HEK293 (cell line): ENCODE results near the gene SLC18A2.

Experiments used
- ATF2 ChIP-seq: fragments of 450-650 bp; formaldehyde crosslinking; IDR thresholded peaks from 2 replicates; pipeline ENCODE4 v1.5.1; 2016; ENCODE audit warnings: missing biosample characterization, missing genetic modification characterization, low read depth
- CTCF ChIP-seq: fragments of 450-650 bp; formaldehyde crosslinking; IDR thresholded peaks from 2 replicates; pipeline ENCODE4 v1.5.1; 2016; ENCODE audit warnings: missing biosample characterization, missing genetic modification characterization
- HOXD13 ChIP-seq: sonication (generic); formaldehyde crosslinking; IDR thresholded peaks from 2 replicates; pipeline ENCODE4 v1.8.0; 2022; ENCODE audit warnings: missing genetic modification reagents, borderline replicate concordance
- SP2 ChIP-seq: fragments of 450-650 bp; formaldehyde crosslinking; IDR thresholded peaks from 2 replicates; pipeline ENCODE4 v1.5.1; 2016; ENCODE audit warnings: missing biosample characterization, missing genetic modification characterization
- ZNF155 ChIP-seq: fragments of 450-650 bp; formaldehyde crosslinking; IDR thresholded peaks from 2 replicates; pipeline ENCODE4 v1.5.1; 2016; ENCODE audit warnings: missing biosample characterization, missing genetic modification characterization
- ZNF513 ChIP-seq: fragments of 450-650 bp; IDR thresholded peaks from 2 replicates; pipeline ENCODE4 v1.5.1; 2018; ENCODE audit warnings: missing biosample characterization, missing genetic modification characterization
- ZNF585B ChIP-seq: fragments of 450-650 bp; formaldehyde crosslinking; IDR thresholded peaks from 2 replicates; pipeline ENCODE4 v1.5.1; 2016; ENCODE audit warnings: missing biosample characterization, missing genetic modification characterization
- ZSCAN5A ChIP-seq: fragments of 450-650 bp; formaldehyde crosslinking; IDR thresholded peaks from 2 replicates; pipeline ENCODE4 v1.5.1; 2016; ENCODE audit warnings: missing biosample characterization, missing genetic modification characterization

GRCh38 chr10:117316701-117317100 lies 75.8 kb downstream of the SLC18A2 start:
- TF ChIP-seq HOXD13 (CRISPR knock-in tag), result no peak
- no peak for TF ChIP-seq SP2 (tag by site-specific recombination)
- TF ChIP-seq CTCF, result no peak
- TF ChIP-seq ZSCAN5A (tag by site-specific recombination), result no peak
- TF ChIP-seq ZNF585B (tag by site-specific recombination), result no peak
- no peak for TF ChIP-seq ZNF155
- no peak for TF ChIP-seq ATF2 (tag by site-specific recombination)
- no peak for TF ChIP-seq ZNF513
